GM19239 (cell line): Measurements from ENCODE around the gene EXOC3L4.

Experiments
- DNase-seq: peaks from one replicate; pipeline ENCODE4 v3.0.0; 2011; ENCODE audit warnings: low spot score; ENCODE audit not compliant: insufficient read length
- FAIRE-seq: peaks from 2 replicates; lab custom pipeline; 2011; peaks lifted over from hg19 to GRCh38; lab: Jason Lieb, UNC

Gene EXOC3L4

GRCh38 chr14:103070263-103070885, 24.2 kb upstream of the EXOC3L4 start:
- DNase-seq (no peak), FAIRE-seq (no peak)

- DNase-seq = no peak
- FAIRE-seq = no peak
Measured at GRCh38 chr14:103070971-103071542, 23.5 kb upstream of the EXOC3L4 start.

- DNase-seq (no peak), FAIRE-seq (no peak)
Measured at GRCh38 chr14:103071544-103072251, 22.8 kb upstream of the EXOC3L4 start.

- DNase-seq (no peak), FAIRE-seq (no peak)
Measured at GRCh38 chr14:103072595-103073366, 21.7 kb upstream of the EXOC3L4 start.

- FAIRE-seq = no peak
Measured at GRCh38 chr14:103073367-103073875, 21.1 kb upstream of the EXOC3L4 start.

GRCh38 chr14:103073876-103074728, 20.4 kb upstream of the EXOC3L4 start:
- FAIRE-seq (no peak), DNase-seq (no peak)

More at GRCh38 chr14:103073367-103073875, 21.1 kb upstream of the EXOC3L4 start:
- DNase-seq = no peak

- FAIRE-seq (no peak), DNase-seq (no peak)
Measured at GRCh38 chr14:103074729-103075367, 19.7 kb upstream of the EXOC3L4 start.

GRCh38 chr14:103078420-103078749, 16.1 kb upstream of the EXOC3L4 start:
- DNase-seq (peak; percentile 93), FAIRE-seq (peak; percentile 94)

GRCh38 chr14:103078860-103079587, 15.5 kb upstream of the EXOC3L4 start:
- DNase-seq (no peak), FAIRE-seq (no peak)

- DNase-seq (no peak), FAIRE-seq (no peak)
Measured at GRCh38 chr14:103081951-103082350, 12.6 kb upstream of the EXOC3L4 start.

GRCh38 chr14:103084021-103084919, 10.3 kb upstream of the EXOC3L4 start, which contains the start of gene LBHD2:
Gene LBHD2 (plus strand): TSS chr14:103084210. CDS start chr14:103086013, 1,803 bp downstream.
- no peak for DNase-seq

GRCh38 chr14:103085106-103086091, 9.1 kb upstream of the EXOC3L4 start:
- FAIRE-seq (no peak), DNase-seq (no peak)

More at GRCh38 chr14:103084021-103084919, 10.3 kb upstream of the EXOC3L4 start, which contains the start of gene LBHD2:
- no peak for FAIRE-seq

GRCh38 chr14:103086771-103087342, 7.7 kb upstream of the EXOC3L4 start:
- FAIRE-seq = no peak
- no peak for DNase-seq

GRCh38 chr14:103087343-103087835, 7.1 kb upstream of the EXOC3L4 start:
- FAIRE-seq (no peak), DNase-seq (no peak)

GRCh38 chr14:103088921-103089320, 5.6 kb upstream of the EXOC3L4 start:
- DNase-seq (no peak), FAIRE-seq (no peak)
